Nephron (organoid): Measurements from ENCODE around the gene RILP.
A peak's percentile ranks its signal among the peaks of the same experiment; 100 is the strongest.

Experiments used
- H3K27ac Mint-ChIP-seq, 3 experiments: 2 replicates each; pipeline ENCODE4 v1.8.0; 2020; ENCODE audit warnings: mixed read lengths in 3 of 3, mild to moderate bottlenecking in 2 of 3, moderate library complexity in 1 of 3
- H3K27me3 Mint-ChIP-seq: 2 replicates; pipeline ENCODE4 v1.8.0; 2021; ENCODE audit warnings: low read depth, mild to moderate bottlenecking, moderate library complexity, mixed read lengths
- H3K36me3 Mint-ChIP-seq: 2 replicates; pipeline ENCODE4 v1.8.0; 2020; ENCODE audit warnings: low read depth, mixed read lengths
- H3K4me1 Mint-ChIP-seq: 2 replicates; pipeline ENCODE4 v1.8.0; 2020; ENCODE audit warnings: mixed read lengths
- H3K4me3 Mint-ChIP-seq, 3 experiments: 2 replicates each; pipeline ENCODE4 v1.8.0; 2020; ENCODE audit warnings: mild to moderate bottlenecking in 3 of 3, mixed read lengths in 3 of 3, moderate library complexity in 2 of 3
- H3K9me3 Mint-ChIP-seq: 2 replicates; pipeline ENCODE4 v1.8.0; 2020; ENCODE audit warnings: mixed read lengths
- CTCF ChIP-seq, 3 experiments: fragments of 200-600 bp; sonication (generic); IDR thresholded peaks; one replicate each; pipeline ENCODE4 v1.5.0; 2021; ENCODE audit warnings: antibody characterized with exemption in 3 of 3; ENCODE audit not compliant: unreplicated experiment in 3 of 3

Gene RILP

GRCh38 chr17:1611715-1612114, 38.0 kb downstream of the RILP start:
- Mint-ChIP-seq H3K4me3 (no peak overlapping the region), H3K27ac (no peak overlapping the region), H3K27me3 (peaks cover 15% of the 10 kb centered on the region), H3K36me3 (no peaks in the 10 kb centered on the region), H3K9me3 (no peaks in the 10 kb centered on the region), H3K4me1 (no peaks in the 10 kb centered on the region)
- no peak for TF ChIP-seq CTCF (IDR thresholded peaks at IDR 0.05; ENCODE audit: unreplicated experiment in 3 of 3)

- no peak overlapping the region for H3K27ac Mint-ChIP-seq
- H3K9me3 Mint-ChIP-seq: no peaks in the 10 kb centered on the region
- H3K4me1 Mint-ChIP-seq: no peaks in the 10 kb centered on the region
- no peak overlapping the region for H3K4me3 Mint-ChIP-seq
- no peaks in the 10 kb centered on the region for H3K36me3 Mint-ChIP-seq
- peaks cover 14% of the 10 kb centered on the region for H3K27me3 Mint-ChIP-seq
- TF ChIP-seq CTCF (IDR thresholded peaks at IDR 0.05; ENCODE audit: unreplicated experiment in 3 of 3): no peak
Measured at GRCh38 chr17:1608676-1609075, 41.0 kb downstream of the RILP start.

GRCh38 chr17:1607971-1608320, 41.7 kb downstream of the RILP start:
- Mint-ChIP-seq H3K4me3 (no peak overlapping the region), H3K9me3 (no peaks in the 10 kb centered on the region), H3K4me1 (no peaks in the 10 kb centered on the region), H3K27me3 (peaks cover 11% of the 10 kb centered on the region), H3K27ac (no peak overlapping the region), H3K36me3 (no peaks in the 10 kb centered on the region)
- no peak for TF ChIP-seq CTCF (IDR thresholded peaks at IDR 0.05; ENCODE audit: unreplicated experiment in 3 of 3)

- TF ChIP-seq CTCF (IDR thresholded peaks at IDR 0.05; ENCODE audit: unreplicated experiment in 3 of 3): no peak
- Mint-ChIP-seq H3K4me1 (no peaks in the 10 kb centered on the region), H3K27me3 (peaks cover 11% of the 10 kb centered on the region), H3K4me3 (no peak overlapping the region), H3K36me3 (peaks cover 4% of the 10 kb centered on the region), H3K27ac (no peak overlapping the region), H3K9me3 (no peaks in the 10 kb centered on the region)
Measured at GRCh38 chr17:1606352-1606985, 43.2 kb downstream of the RILP start.

GRCh38 chr17:1605681-1606351, 43.9 kb downstream of the RILP start:
- Mint-ChIP-seq H3K9me3 (no peaks in the 10 kb centered on the region), H3K4me3 (no peak overlapping the region), H3K4me1 (no peaks in the 10 kb centered on the region), H3K27ac (peak overlapping the region in 1 of 3 experiments; percentile 77), H3K27me3 (peaks cover 11% of the 10 kb centered on the region), H3K36me3 (peaks cover 4% of the 10 kb centered on the region)
- TF ChIP-seq CTCF (IDR thresholded peaks at IDR 0.05; ENCODE audit: unreplicated experiment in 3 of 3): no peak
